MCF 10A (cell line): ENCODE data around the gene SEH1L. TPM values are rescaled to one million over a fixed set of nuclear protein-coding genes. Genes with fewer than 3 reads are reported as not detected.
A peak's percentile ranks its signal among the peaks of the same experiment; 100 is the strongest.

Experiments
- BruUV-seq: library from RNA; stranded (reverse); fragments of 400-500 nt; replicated peaks from 2 replicates; lab custom pipeline; 2021; lab: Mats Ljungman, UMichigan
- CTCF ChIA-PET: fragments of 300-600 bp; sonication (Branson Sonifier 250); formaldehyde crosslinking; extraction: SDS; loops from one replicate; lab custom pipeline; 2021; ENCODE audit warnings: antibody characterized with exemption, inconsistent platforms; lab: Yijun Ruan, JAX
- POLR2A ChIA-PET: fragments of 300-600, 350-650 bp; sonication (Branson Sonifier 250); formaldehyde crosslinking; extraction: SDS; loops from one replicate; lab custom pipeline; 2020; ENCODE audit warnings: antibody characterized with exemption, inconsistent platforms; lab: Yijun Ruan, JAX
- DNase-seq: peaks from one replicate; pipeline ENCODE4 v3.0.0-alpha.2; 2018; ENCODE audit not compliant: unreplicated experiment
- H3K27ac Mint-ChIP-seq: one replicate; pipeline ENCODE4 v1.8.0; 2022; ENCODE audit warnings: mild to moderate bottlenecking, low read depth, mixed read lengths; ENCODE audit not compliant: unreplicated experiment
- H3K27me3 Mint-ChIP-seq: one replicate; pipeline ENCODE4 v1.8.0; 2022; ENCODE audit warnings: mixed read lengths; ENCODE audit not compliant: insufficient read depth, unreplicated experiment
- H3K36me3 Mint-ChIP-seq: one replicate; pipeline ENCODE4 v1.8.0; 2022; ENCODE audit warnings: mild to moderate bottlenecking, moderate library complexity, mixed read lengths; ENCODE audit not compliant: insufficient read depth, unreplicated experiment
- H3K4me1 Mint-ChIP-seq: one replicate; pipeline ENCODE4 v1.8.0; 2022; ENCODE audit warnings: mixed read lengths; ENCODE audit not compliant: insufficient read depth, unreplicated experiment
- H3K4me3 Mint-ChIP-seq: one replicate; pipeline ENCODE4 v1.8.0; 2022; ENCODE audit warnings: mild to moderate bottlenecking, moderate library complexity, mixed read lengths; ENCODE audit not compliant: unreplicated experiment
- H3K9me3 Mint-ChIP-seq: one replicate; pipeline ENCODE4 v1.8.0; 2022; ENCODE audit warnings: mixed read lengths; ENCODE audit not compliant: unreplicated experiment
- intact Hi-C: fragments of 100-400 bp; cut with micrococcal nuclease; formaldehyde crosslinking; loops from 2 replicates; pipeline ENCODE4 v1.14.1; 2022
- total RNA-seq: library from RNA; stranded (reverse); gene quantifications from 2 replicates; pipeline ENCODE4 v1.2.3, GENCODE V29; 2022
- TF ChIP-seq, protein P1 (sequence below): fragments of 200-600 bp; IDR thresholded peaks from one replicate; pipeline ENCODE4 v1.8.0; 2022; ENCODE audit warnings: antibody characterized with exemption, mild to moderate bottlenecking; ENCODE audit not compliant: unreplicated experiment

SEH1L gene
- total RNA-seq, 1 experiment from 2014 or later: 139 TPM

- DNase-seq: no peak
- H3K36me3 Mint-ChIP-seq: peaks cover 6% of the 10 kb centered on the region
- BruUV-seq: no TSS peak
- no peaks in the 10 kb centered on the region for H3K4me1 Mint-ChIP-seq
- POLR2A ChIA-PET: no interaction called here
- peaks cover 10% of the 10 kb centered on the region for H3K27me3 Mint-ChIP-seq
- no peak overlapping the region for H3K27ac Mint-ChIP-seq
- H3K4me3 Mint-ChIP-seq: no peak overlapping the region
- intact Hi-C loops: no loop called here
- no peaks in the 10 kb centered on the region for H3K9me3 Mint-ChIP-seq
- TF ChIP-seq, protein P1, sequence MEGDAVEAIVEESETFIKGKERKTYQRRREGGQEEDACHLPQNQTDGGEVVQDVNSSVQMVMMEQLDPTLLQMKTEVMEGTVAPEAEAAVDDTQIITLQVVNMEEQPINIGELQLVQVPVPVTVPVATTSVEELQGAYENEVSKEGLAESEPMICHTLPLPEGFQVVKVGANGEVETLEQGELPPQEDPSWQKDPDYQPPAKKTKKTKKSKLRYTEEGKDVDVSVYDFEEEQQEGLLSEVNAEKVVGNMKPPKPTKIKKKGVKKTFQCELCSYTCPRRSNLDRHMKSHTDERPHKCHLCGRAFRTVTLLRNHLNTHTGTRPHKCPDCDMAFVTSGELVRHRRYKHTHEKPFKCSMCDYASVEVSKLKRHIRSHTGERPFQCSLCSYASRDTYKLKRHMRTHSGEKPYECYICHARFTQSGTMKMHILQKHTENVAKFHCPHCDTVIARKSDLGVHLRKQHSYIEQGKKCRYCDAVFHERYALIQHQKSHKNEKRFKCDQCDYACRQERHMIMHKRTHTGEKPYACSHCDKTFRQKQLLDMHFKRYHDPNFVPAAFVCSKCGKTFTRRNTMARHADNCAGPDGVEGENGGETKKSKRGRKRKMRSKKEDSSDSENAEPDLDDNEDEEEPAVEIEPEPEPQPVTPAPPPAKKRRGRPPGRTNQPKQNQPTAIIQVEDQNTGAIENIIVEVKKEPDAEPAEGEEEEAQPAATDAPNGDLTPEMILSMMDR: no peak
- CTCF ChIA-PET: interaction anchor here (1.3 kb wide), 1 partner anchor 180 kb away, joined by 3 read pairs; no protein-coding TSS in a partner anchor
Measured at GRCh38 chr18:12906773-12907172, 41.0 kb upstream of the SEH1L start.

- ChIA-PET CTCF (interaction anchor here (1.3 to 1.7 kb wide), 3 partner anchors 9 to 180 kb away, joined by 3 to 7 read pairs (median 3); no protein-coding TSS in a partner anchor), POLR2A (interaction anchor here (0.7 kb wide), 1 partner anchor 32 kb away, joined by 3 read pairs; no protein-coding TSS in a partner anchor)
- Mint-ChIP-seq H3K27me3 (peaks cover 6% of the 10 kb centered on the region), H3K27ac (no peak overlapping the region), H3K4me1 (no peaks in the 10 kb centered on the region), H3K9me3 (no peaks in the 10 kb centered on the region), H3K4me3 (no peak overlapping the region), H3K36me3 (peaks cover 6% of the 10 kb centered on the region)
- intact Hi-C loops: no loop called here
- BruUV-seq: no TSS peak
- peak; percentile 10 for DNase-seq
- TF ChIP-seq, protein P1: no peak
Measured at GRCh38 chr18:12907258-12907925, 40.4 kb upstream of the SEH1L start.

DNA sequence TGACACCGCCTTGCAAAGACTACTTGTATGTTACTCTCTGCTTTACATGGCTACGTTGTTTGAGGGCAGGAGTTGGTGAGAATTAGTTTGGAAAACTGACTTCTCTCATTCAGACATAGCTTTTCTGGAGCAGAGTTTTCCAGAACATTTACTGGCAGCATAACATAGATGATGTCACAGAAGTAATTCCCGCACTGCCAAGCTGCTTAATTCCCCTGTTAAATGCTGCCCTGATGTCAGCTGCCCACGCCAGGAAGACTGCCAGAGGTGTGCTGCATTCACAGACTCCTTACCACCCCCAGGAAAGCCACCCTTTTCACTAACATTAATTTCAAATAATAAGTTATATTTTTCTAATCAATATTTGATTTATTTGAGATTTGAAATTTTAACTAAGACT lies 39.1 kb upstream of the SEH1L start:
- ChIA-PET POLR2A (no interaction called here), CTCF (interaction anchor here (1.3 to 1.7 kb wide), 2 partner anchors 15 to 26 kb away, joined by 3 to 7 read pairs; no protein-coding TSS in a partner anchor)
- Mint-ChIP-seq H3K27ac (no peak overlapping the region), H3K36me3 (peaks cover 6% of the 10 kb centered on the region), H3K4me3 (no peak overlapping the region), H3K9me3 (no peaks in the 10 kb centered on the region), H3K4me1 (no peaks in the 10 kb centered on the region), H3K27me3 (no peaks in the 10 kb centered on the region)
- TF ChIP-seq, protein P1: no peak
- BruUV-seq: no TSS peak
- no peak for DNase-seq
- intact Hi-C loops: no loop called here

DNA sequence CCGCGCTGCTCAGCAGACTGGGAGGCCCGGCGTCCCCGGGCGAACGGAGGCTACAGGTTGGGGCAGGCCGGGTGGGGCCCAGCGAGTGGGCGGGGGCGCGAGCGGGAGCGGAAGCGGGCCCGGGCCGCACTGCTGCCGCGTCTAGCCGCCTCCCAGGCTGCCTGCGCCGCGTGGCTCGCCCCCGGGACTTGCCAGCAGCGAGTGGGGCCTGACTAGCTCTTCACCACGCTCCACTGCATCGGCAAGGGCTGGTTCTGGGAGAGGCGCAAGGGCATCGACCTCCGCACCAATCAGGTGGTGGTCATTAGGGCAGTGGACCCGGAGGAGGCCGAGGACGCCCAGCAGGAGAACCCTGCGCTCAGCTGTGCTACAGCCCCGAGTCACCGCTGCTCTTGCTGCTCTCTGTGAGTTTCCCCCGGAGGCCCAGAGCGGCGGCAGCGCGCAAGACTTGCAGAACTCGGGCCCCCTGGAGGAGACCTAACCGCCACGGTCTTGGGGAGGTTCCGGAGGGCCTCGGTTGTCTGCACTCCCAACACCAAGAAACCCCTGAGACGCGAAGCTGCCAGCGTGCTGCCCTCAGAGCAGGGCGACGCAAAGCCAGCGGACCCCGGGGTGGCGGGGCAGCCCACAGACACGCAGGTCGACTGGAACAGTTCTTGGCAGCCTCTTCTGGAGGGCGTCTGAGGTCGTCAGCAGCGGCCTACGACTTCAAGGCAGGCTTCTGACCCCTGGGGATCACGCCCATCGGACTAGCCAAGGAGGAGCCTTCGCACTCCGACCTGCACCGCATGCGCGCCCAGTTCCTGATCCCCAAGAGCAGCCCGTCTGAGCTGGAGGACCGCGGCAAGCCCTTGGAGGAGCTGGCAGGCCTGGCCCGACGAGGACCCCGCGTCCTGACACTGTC lies 36.5 kb upstream of the SEH1L start:
- no peaks in the 10 kb centered on the region for H3K4me1 Mint-ChIP-seq
- ChIA-PET CTCF (interaction anchor here (0.5 kb wide), 1 partner anchor 883 kb away, joined by 4 read pairs; no protein-coding TSS in a partner anchor), POLR2A (no interaction called here)
- H3K4me3 Mint-ChIP-seq: no peak overlapping the region
- no peaks in the 10 kb centered on the region for H3K27me3 Mint-ChIP-seq
- DNase-seq: no peak
- no TSS peak for BruUV-seq
- no peak overlapping the region for H3K27ac Mint-ChIP-seq
- TF ChIP-seq, protein P1: no peak
- peaks cover 6% of the 10 kb centered on the region for H3K36me3 Mint-ChIP-seq
- intact Hi-C loops: no loop called here
- no peaks in the 10 kb centered on the region for H3K9me3 Mint-ChIP-seq
